Loucy (cell line): Measurements from ENCODE around the gene VWDE.

Experiments
- EZH2phosphoT487 ChIP-seq: fragments of 200-600 bp; IDR thresholded peaks from 2 replicates; pipeline ENCODE4 v1.6.1; 2018; ENCODE audit warnings: antibody characterized with exemption, mild to moderate bottlenecking, moderate library complexity, borderline replicate concordance
- TF ChIP-seq, protein P1 (sequence below): fragments of 200-600 bp; sonication (generic); conservative IDR thresholded peaks from 2 replicates; pipeline ENCODE4 v1.5.1; 2014; ENCODE audit warnings: mild to moderate bottlenecking, antibody characterized with exemption, low read length

DNA sequence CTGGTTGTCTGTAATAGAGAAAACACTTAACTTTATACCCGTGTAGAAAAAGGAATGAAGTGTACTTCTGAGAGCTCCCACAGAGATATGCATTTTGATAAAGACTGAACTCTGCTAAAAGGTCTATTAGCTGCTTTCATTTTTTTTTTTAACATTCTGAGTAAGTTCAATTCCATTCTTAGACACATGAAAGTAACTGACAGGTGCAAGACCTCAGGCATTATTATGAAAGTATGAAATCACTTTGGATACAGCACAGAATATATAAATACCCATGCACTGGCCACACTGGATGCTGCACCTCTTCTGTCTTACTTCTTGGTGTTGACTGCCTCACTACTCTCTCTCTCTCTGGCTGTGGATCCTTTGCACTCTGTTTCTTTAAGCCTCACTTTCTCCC lies 46.2 kb downstream of the VWDE start:
- TF ChIP-seq EZH2phosphoT487, result no peak
- TF ChIP-seq, protein P1, sequence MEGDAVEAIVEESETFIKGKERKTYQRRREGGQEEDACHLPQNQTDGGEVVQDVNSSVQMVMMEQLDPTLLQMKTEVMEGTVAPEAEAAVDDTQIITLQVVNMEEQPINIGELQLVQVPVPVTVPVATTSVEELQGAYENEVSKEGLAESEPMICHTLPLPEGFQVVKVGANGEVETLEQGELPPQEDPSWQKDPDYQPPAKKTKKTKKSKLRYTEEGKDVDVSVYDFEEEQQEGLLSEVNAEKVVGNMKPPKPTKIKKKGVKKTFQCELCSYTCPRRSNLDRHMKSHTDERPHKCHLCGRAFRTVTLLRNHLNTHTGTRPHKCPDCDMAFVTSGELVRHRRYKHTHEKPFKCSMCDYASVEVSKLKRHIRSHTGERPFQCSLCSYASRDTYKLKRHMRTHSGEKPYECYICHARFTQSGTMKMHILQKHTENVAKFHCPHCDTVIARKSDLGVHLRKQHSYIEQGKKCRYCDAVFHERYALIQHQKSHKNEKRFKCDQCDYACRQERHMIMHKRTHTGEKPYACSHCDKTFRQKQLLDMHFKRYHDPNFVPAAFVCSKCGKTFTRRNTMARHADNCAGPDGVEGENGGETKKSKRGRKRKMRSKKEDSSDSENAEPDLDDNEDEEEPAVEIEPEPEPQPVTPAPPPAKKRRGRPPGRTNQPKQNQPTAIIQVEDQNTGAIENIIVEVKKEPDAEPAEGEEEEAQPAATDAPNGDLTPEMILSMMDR, result no peak
